Trophoblast cell (in vitro differentiated cells and primary cell): ENCODE measurements around the gene KRTAP4-5.
"Not testable (repeated sequence)": the region's sequence is repeated elsewhere in the genome, so short reads cannot be mapped to it uniquely, and the experiment has no call there.

Source experiments
- DNase-seq, 2 donors: peaks; one replicate each; pipeline ENCODE4 v3.0.0-alpha.2; 2016
- H2AFZ ChIP-seq: 2 replicates; pipeline ENCODE4 v1.6.1; 2013; ENCODE audit warnings: low read length, moderate library complexity, mild to moderate bottlenecking; ENCODE audit not compliant: insufficient read depth, poor library complexity
- H2AK5ac ChIP-seq: 2 replicates; pipeline ENCODE4 v1.6.1; 2013; ENCODE audit warnings: mild to moderate bottlenecking, low read length
- H2BK120ac ChIP-seq: 2 replicates; pipeline ENCODE4 v1.6.1; 2013; ENCODE audit warnings: low read length, mild to moderate bottlenecking, moderate library complexity; ENCODE audit not compliant: insufficient read depth, poor library complexity
- H2BK12ac ChIP-seq: 2 replicates; pipeline ENCODE4 v1.6.1; 2013; ENCODE audit warnings: mild to moderate bottlenecking, low read length, moderate library complexity
- H2BK5ac ChIP-seq: 2 replicates; pipeline ENCODE4 v1.6.1; 2013; ENCODE audit warnings: low read length, low read depth, moderate library complexity, mild to moderate bottlenecking; ENCODE audit not compliant: poor library complexity
- H3K14ac ChIP-seq: 2 replicates; pipeline ENCODE4 v1.6.1; 2013; ENCODE audit warnings: mild to moderate bottlenecking, low read length
- H3K18ac ChIP-seq: 2 replicates; pipeline ENCODE4 v1.6.1; 2013; ENCODE audit warnings: mild to moderate bottlenecking, low read length
- H3K23ac ChIP-seq: 2 replicates; pipeline ENCODE4 v1.6.1; 2013; ENCODE audit warnings: low read length
- H3K27ac ChIP-seq: 2 replicates; pipeline ENCODE4 v1.5.1; 2013; ENCODE audit warnings: low read depth, mild to moderate bottlenecking, inconsistent platforms, low read length, moderate library complexity
- H3K27me3 ChIP-seq: 2 replicates; pipeline ENCODE4 v1.6.1; 2013; ENCODE audit warnings: inconsistent platforms, mild to moderate bottlenecking, low read length, moderate library complexity; ENCODE audit not compliant: insufficient read depth
- H3K36me3 ChIP-seq, 2 experiments: 1 replicate in 1 of 2; 2 replicates in 1 of 2; pipeline ENCODE4 v1.6.1; 2013; ENCODE audit warnings: low read length in 2 of 2, mild to moderate bottlenecking in 2 of 2, moderate library complexity in 1 of 2; ENCODE audit not compliant: insufficient read depth in 2 of 2, control insufficient read depth in 1 of 2
- H3K4ac ChIP-seq: 2 replicates; pipeline ENCODE4 v1.6.1; 2013; ENCODE audit warnings: low read depth, mild to moderate bottlenecking, low read length, moderate library complexity
- H3K4me1 ChIP-seq, 2 experiments: 1 replicate in 1 of 2; 2 replicates in 1 of 2; pipeline ENCODE4 v1.6.1; 2013; ENCODE audit warnings: low read length in 2 of 2, mild to moderate bottlenecking in 2 of 2, moderate library complexity in 1 of 2; ENCODE audit not compliant: insufficient read depth in 2 of 2, control insufficient read depth in 1 of 2
- H3K4me2 ChIP-seq: 2 replicates; pipeline ENCODE4 v1.6.1; 2013; ENCODE audit warnings: inconsistent platforms, mild to moderate bottlenecking, low read length, moderate library complexity
- H3K4me3 ChIP-seq: 2 replicates; pipeline ENCODE4 v1.5.1; 2013; ENCODE audit warnings: mild to moderate bottlenecking, low read depth, low read length, inconsistent platforms
- H3K79me1 ChIP-seq: one replicate; pipeline ENCODE4 v1.6.1; 2013; ENCODE audit warnings: low read length
- H3K79me2 ChIP-seq: 2 replicates; pipeline ENCODE4 v1.6.1; 2013; ENCODE audit warnings: low read length, mild to moderate bottlenecking; ENCODE audit not compliant: control insufficient read depth, insufficient read depth, poor library complexity
- H3K9ac ChIP-seq: 2 replicates; pipeline ENCODE4 v1.6.1; 2013; ENCODE audit warnings: mild to moderate bottlenecking, low read length
- H3K9me3 ChIP-seq: 2 replicates; pipeline ENCODE4 v1.6.1; 2013; ENCODE audit warnings: low read depth, mild to moderate bottlenecking, control low read depth, inconsistent platforms, low read length; ENCODE audit not compliant: insufficient read depth
- H4K12ac ChIP-seq: 2 replicates; pipeline ENCODE4 v1.6.1; 2013; ENCODE audit warnings: low read depth, mild to moderate bottlenecking, low read length, moderate library complexity
- H4K8ac ChIP-seq: 2 replicates; pipeline ENCODE4 v1.6.1; 2013; ENCODE audit warnings: low read depth, mild to moderate bottlenecking, low read length, moderate library complexity
- H4K91ac ChIP-seq: one replicate; pipeline ENCODE4 v1.6.1; 2013; ENCODE audit warnings: low read depth, mild to moderate bottlenecking, low read length, moderate library complexity
- WGBS: extraction: QIAGEN DNeasy Blood & Tissue Kit; methylation state at CpG from one replicate; pipeline ENCODE4 v1.1.7; 2013; ENCODE audit warnings: missing lambda C conversion rate; ENCODE audit not compliant: insufficient read length, insufficient coverage; ENCODE audit errors: extremely low coverage; 5-methylcytosine and 5-hydroxymethylcytosine counted together

Gene KRTAP4-5

GRCh38 chr17:41141361-41141760 lies 8.3 kb downstream of the KRTAP4-5 start:
- Histone ChIP-seq H3K4me3 (no peak overlapping the region), H3K36me3 (no peaks in the 10 kb centered on the region), H4K12ac (no peak overlapping the region), H3K27me3 (no peaks in the 10 kb centered on the region), H2AFZ (no peak overlapping the region), H3K9me3 (peaks cover 7% of the 10 kb centered on the region), H3K4me1 (no peaks in the 10 kb centered on the region), H3K79me1 (no peaks in the 10 kb centered on the region), H4K91ac (no peak overlapping the region), H3K4me2 (no peak overlapping the region), H4K8ac (no peak overlapping the region), H2BK120ac (no peak overlapping the region), H2BK5ac (no peak overlapping the region), H3K9ac (no peak overlapping the region), H2AK5ac (no peak overlapping the region), H3K79me2 (no peaks in the 10 kb centered on the region), H3K23ac (no peak overlapping the region), H3K4ac (no peak overlapping the region), H3K27ac (no peak overlapping the region), H3K18ac (no peak overlapping the region), H3K14ac (no peak overlapping the region), H2BK12ac (no peak overlapping the region)
- DNase-seq: peak in 1 of 2 donors; percentile 34

DNA sequence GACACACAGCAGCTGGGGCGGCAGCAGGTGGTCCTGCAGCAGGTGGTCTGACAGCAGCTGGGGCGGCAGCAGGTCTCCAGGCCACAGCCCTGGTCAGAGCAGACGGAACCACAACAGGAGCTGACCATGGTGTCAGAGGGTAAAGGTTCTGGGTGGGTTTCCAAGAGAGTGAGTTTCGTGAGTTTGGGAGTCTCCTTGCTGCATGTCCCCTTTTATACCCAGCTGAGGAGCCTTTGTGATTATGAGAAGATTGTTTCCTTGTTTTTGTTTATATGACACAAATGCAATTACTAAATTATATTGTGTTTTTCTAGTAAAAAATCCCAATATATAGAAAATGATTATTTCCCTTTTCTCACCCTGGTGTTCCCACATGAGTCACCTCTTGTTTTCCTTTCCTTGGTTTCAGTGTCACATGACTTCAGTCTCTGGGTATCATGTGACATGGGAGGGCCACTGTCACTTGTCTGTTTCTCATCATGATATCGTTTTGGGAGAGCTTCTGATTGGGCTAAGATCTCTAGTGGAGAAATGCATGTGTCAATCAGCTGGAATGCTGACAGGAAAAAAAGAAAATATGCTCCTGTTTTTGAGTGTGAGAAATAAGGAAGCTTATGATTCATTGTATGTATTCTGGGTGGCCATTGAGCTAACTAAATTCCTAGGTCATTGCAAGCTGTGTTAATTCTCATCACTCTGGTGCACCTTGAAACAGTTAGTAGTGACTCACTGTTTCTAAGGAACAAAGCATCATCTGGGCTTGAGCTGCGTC lies 9.1 kb downstream of the KRTAP4-5 start, which contains the start of gene KRTAP4-6:
TSS of gene KRTAP4-6 (minus strand) at position 185 of the 772 bp plus-strand sequence. CDS start at position 128, 57 bp downstream.
- no peak within 1 kb of the TSS for H2AK5ac ChIP-seq
- no peak within 1 kb of the TSS for H3K4me2 ChIP-seq
- H3K4me3 ChIP-seq: peak within 1 kb of the TSS; percentile 53
- peaks cover 7% of the 10 kb centered on the region for H3K9me3 ChIP-seq
- H4K91ac ChIP-seq: no peak within 1 kb of the TSS
- no peak within 1 kb of the TSS for H3K4ac ChIP-seq
- no peak within 1 kb of the TSS for H4K12ac ChIP-seq
- H3K23ac ChIP-seq: no peak within 1 kb of the TSS
- H3K18ac ChIP-seq: no peak within 1 kb of the TSS
- H2BK5ac ChIP-seq: no peak within 1 kb of the TSS
- no peak within 1 kb of the TSS for H2BK12ac ChIP-seq
- H2AFZ ChIP-seq: no peak within 1 kb of the TSS
- no peaks in the 10 kb centered on the region for H3K4me1 ChIP-seq
- no peak within 1 kb of the TSS for H2BK120ac ChIP-seq
- no peak within 1 kb of the TSS for H3K9ac ChIP-seq
- peak; percentile 73 to 90 for DNase-seq
- H3K14ac ChIP-seq: no peak within 1 kb of the TSS
- WGBS: no CpG with 5 or more reads among the region's 6 CpGs
- no peaks in the 10 kb centered on the region for H3K36me3 ChIP-seq
- no peaks in the 10 kb centered on the region for H3K79me2 ChIP-seq
- no peaks in the 10 kb centered on the region for H3K79me1 ChIP-seq
- H3K27me3 ChIP-seq: no peaks in the 10 kb centered on the region
- no peak within 1 kb of the TSS for H3K27ac ChIP-seq
- H4K8ac ChIP-seq: no peak within 1 kb of the TSS

- not testable (repeated sequence) for H3K79me1 ChIP-seq, H2BK120ac ChIP-seq, H3K9me3 ChIP-seq, H2AK5ac ChIP-seq, H3K14ac ChIP-seq, H4K8ac ChIP-seq, H2AFZ ChIP-seq, H2BK12ac ChIP-seq, H3K4me2 ChIP-seq, DNase-seq, H3K4ac ChIP-seq, H3K18ac ChIP-seq, H4K91ac ChIP-seq, H3K36me3 ChIP-seq, H3K23ac ChIP-seq, H3K9ac ChIP-seq, H3K27ac ChIP-seq, H3K79me2 ChIP-seq, H2BK5ac ChIP-seq, H3K4me1 ChIP-seq, H4K12ac ChIP-seq, H3K27me3 ChIP-seq
- H3K4me3 ChIP-seq: peak overlapping the region; percentile 53
- WGBS: no CpG with 5 or more reads among the region's 12 CpGs
Measured at GRCh38 chr17:41139865-41140264, 9.8 kb downstream of the KRTAP4-5 start.

DNA sequence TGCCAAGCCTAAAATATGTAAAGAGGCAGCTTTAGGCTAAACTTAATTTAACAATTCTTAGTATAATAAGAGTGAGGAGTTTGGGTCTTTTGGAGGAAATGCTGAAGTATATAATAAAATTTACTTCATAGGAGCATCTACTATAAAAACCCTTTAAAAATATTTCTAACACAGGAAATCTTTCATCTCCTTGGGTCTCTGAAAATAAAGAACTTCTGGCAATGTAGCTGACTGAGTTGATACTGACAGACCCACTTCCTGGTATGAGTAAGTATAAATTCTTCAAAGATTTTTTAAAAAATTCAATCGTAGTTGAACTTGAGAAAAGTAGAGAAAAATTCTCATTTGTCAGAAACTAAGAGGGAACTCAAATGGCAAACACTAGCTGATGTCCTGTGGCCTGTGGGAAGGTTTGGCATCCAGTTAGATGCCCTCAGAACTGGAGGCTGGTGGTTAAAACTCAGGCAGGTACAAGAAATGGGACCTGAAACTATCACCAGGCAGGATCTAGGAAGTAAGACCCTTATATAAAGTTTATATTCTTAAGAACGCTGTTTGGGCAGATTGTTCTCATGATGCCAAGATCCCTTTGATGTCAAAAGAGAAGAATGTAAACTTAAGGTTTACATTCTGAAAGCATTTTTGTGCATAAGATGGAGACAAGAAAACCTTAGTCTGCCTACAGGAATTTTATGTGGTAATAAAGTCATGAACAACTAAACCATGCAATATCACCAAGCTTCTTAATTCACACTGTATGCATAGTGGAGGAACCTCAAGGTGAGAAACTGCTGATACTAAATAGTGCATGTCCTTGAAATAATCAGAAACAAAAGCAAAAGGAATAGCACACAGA lies 15.5 kb downstream of the KRTAP4-5 start:
- no peak overlapping the region for H2AK5ac ChIP-seq

More for the DNA sequence above, 15.5 kb downstream of the KRTAP4-5 start:
- Histone ChIP-seq H3K4me3 (no peak overlapping the region), H3K9me3 (no peaks in the 10 kb centered on the region), H3K27me3 (no peaks in the 10 kb centered on the region), H4K91ac (no peak overlapping the region), H2BK120ac (no peak overlapping the region), H4K12ac (no peak overlapping the region), H3K36me3 (no peaks in the 10 kb centered on the region), H3K4ac (no peak overlapping the region), H3K79me2 (no peaks in the 10 kb centered on the region), H3K4me2 (no peak overlapping the region), H3K14ac (no peak overlapping the region), H3K27ac (no peak overlapping the region), H3K79me1 (no peaks in the 10 kb centered on the region), H2AFZ (no peak overlapping the region), H2BK5ac (no peak overlapping the region), H3K4me1 (no peaks in the 10 kb centered on the region), H3K9ac (no peak overlapping the region), H3K18ac (no peak overlapping the region), H3K23ac (no peak overlapping the region), H2BK12ac (no peak overlapping the region), H4K8ac (no peak overlapping the region)
- no peak for DNase-seq
- WGBS: no CpG with 5 or more reads among the region's 2 CpGs
